ENCODE data around the gene MAP3K15.
"Not testable (repeated sequence)": the region's sequence is repeated elsewhere in the genome, so short reads cannot be mapped to it uniquely, and the experiment has no call there.

Gene MAP3K15

DNA sequence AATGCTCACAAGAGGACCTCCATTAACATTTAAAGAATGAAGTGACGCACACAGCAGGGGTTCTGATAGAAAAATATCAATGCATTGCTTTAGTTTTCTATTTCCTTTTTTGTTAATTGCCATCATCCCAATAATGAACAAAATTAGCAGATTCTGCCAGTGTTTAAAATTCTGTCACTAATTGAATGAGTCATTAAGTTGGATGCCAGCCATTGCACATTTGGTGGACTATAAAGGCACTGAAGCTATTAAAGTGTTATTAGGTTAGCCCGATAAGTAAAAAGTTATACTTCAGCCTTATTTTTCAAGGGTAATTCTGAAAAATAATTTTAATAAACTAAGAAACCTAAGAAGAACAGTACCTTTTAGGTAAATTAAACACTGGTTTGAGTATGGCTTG is 53.1 kb downstream of the MAP3K15 start:
- H3K4me3 ChIP-seq (ENCODE audit: low read depth, low read length), result no peak overlapping the region
- TF ChIP-seq CTCF (IDR thresholded peaks at IDR 0.05; ENCODE audit: insufficient read depth, low read length, missing control alignments), result no peak
- ChIA-PET CTCF (no interaction called here), POLR2A (no interaction called here)
- DNase-seq (ENCODE audit: low read depth, low spot score), result no peak

DNA sequence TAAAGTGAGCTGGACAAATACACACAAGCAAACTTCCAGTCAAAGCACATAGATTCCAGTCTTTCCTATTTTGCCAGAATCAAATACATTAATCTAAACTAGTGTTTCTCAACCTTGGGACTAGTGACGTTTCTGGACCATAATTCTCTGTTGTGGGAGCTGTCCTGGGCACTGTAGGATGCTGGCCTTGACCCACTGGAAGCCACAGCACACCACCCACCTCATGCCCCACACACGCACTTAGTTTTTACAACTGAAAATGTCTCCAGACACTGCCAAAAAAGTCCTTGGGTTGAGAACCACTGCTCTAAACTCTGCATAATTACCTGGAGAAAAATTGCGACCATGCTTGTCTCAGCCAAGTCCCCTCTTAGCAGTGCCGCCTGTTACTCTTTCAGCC is 57.6 kb downstream of the MAP3K15 start:
- no peak for TF ChIP-seq CTCF (IDR thresholded peaks at IDR 0.05; ENCODE audit: insufficient read depth, low read length, missing control alignments)
- no peak overlapping the region for H3K4me3 ChIP-seq (ENCODE audit: low read depth, low read length)
- POLR2A ChIA-PET, result no interaction called here
- CTCF ChIA-PET, result no interaction called here
- no peak for DNase-seq (ENCODE audit: low read depth, low spot score)

GRCh38 chrX:19448077-19448476 is 67.2 kb downstream of the MAP3K15 start:
- CTCF ChIA-PET, result no interaction called here
- POLR2A ChIA-PET, result no interaction called here
- TF ChIP-seq CTCF (IDR thresholded peaks at IDR 0.05; ENCODE audit: insufficient read depth, low read length, missing control alignments), result no peak
- no peak overlapping the region for H3K4me3 ChIP-seq (ENCODE audit: low read depth, low read length)
- no peak for DNase-seq (ENCODE audit: low read depth, low spot score)

- POLR2A ChIA-PET, result no interaction called here
- CTCF ChIA-PET, result no interaction called here
- no peak for TF ChIP-seq CTCF (IDR thresholded peaks at IDR 0.05; ENCODE audit: insufficient read depth, low read length, missing control alignments)
- no peak for DNase-seq (ENCODE audit: low read depth, low spot score)
- no peak overlapping the region for H3K4me3 ChIP-seq (ENCODE audit: low read depth, low read length)
Observed at GRCh38 chrX:19446397-19446796, 68.9 kb downstream of the MAP3K15 start.

DNA sequence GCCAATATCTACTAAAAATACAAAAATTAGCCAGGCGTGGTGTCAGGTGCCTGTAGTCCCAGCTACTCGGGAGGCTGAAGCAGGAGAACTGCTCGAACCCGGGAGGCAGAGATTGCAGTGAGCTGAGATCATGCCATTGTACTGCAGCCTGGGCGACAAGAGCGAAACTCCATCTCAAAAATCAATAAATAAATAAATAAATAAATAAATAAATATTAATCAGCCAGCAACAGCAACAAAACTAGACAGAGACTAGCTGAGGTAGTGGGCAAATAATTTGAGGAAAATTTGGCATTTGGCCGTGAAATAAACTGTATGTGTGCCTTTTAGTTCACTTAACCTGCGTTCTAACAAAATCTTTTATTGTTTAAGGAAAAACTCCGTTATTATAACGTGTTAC is 69.5 kb downstream of the MAP3K15 start:
- DNase-seq (ENCODE audit: low read depth, low spot score); CTCF ChIA-PET; H3K4me3 ChIP-seq (ENCODE audit: low read depth, low read length); POLR2A ChIA-PET: not testable (repeated sequence)

DNA sequence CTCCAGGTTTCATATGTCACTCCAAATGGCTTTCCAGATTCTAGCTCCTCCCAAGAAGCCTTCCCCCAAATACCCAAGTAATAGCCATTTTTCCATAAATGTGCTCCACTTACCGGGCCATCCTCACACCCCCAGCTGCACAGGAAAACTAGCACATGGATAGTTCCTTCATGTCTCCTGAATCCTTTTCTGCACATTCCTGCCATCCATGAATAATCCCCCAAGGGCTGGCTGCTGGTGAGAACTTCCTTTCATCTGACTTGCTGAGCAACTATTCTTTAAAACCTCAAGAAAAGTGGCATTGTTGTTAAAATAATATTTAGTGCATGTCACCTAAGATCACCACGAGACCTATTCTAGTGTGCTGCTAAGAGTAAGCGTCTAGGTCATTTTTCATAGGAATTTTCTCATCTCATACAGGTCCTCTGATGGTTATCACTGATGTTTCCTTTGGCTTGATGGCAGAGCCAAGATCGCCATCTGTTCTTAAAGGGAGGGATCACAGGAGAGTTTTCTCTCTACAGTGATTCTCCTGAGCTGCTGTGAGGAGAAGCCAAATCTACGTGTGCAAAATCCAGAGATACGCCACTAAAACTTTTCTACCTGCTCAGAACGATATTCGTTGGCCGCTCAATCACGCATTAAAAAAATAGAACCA is 71.3 kb downstream of the MAP3K15 start:
- ChIA-PET CTCF (no interaction called here), POLR2A (no interaction called here)
- no peak for TF ChIP-seq CTCF (IDR thresholded peaks at IDR 0.05; ENCODE audit: insufficient read depth, low read length, missing control alignments)

DNA sequence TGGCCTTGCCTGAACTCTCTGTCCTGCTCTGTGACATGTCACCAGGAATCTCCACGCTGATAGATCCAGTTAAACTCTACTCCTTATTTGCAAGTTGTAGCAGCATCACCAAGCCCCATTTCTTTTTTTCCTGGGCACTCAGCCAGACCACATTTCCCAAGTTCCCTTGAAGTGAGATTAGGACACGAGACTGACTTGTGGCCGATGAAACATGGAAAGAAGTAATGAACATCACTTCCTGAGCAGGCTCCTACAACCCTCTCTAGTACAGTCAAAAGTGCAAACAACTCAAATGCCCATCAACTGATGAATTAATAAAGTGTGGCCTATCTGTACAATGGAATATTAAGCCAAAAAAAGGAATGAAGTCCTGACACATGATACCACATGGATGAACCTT is 74.6 kb downstream of the MAP3K15 start:
- no peak overlapping the region for H3K4me3 ChIP-seq (ENCODE audit: low read depth, low read length)
- ChIA-PET CTCF (no interaction called here), POLR2A (no interaction called here)
- TF ChIP-seq CTCF (IDR thresholded peaks at IDR 0.05; ENCODE audit: insufficient read depth, low read length, missing control alignments), result no peak
- peak; percentile 0 for DNase-seq (ENCODE audit: low read depth, low spot score)

More for the DNA sequence above, 71.3 kb downstream of the MAP3K15 start:
- H3K4me3 ChIP-seq (ENCODE audit: low read depth, low read length), result no peak overlapping the region
- no peak for DNase-seq (ENCODE audit: low read depth, low spot score)

GRCh38 chrX:19422661-19423060 is 92.6 kb downstream of the MAP3K15 start:
- POLR2A ChIA-PET; H3K4me3 ChIP-seq (ENCODE audit: low read depth, low read length); DNase-seq (ENCODE audit: low read depth, low spot score); CTCF ChIA-PET: not testable (repeated sequence)

Data from AG04449 (cell line).